ENCODE results near the gene APEH. TPM values are rescaled to one million over a fixed set of nuclear protein-coding genes. Genes with fewer than 3 reads are reported as not detected.

The APEH gene
- total RNA-seq, 1 experiment from 2014 or later, result 215 TPM

- DNase-seq, result peak; percentile 79
- no peaks in the 10 kb centered on the region for H3K9me3 Mint-ChIP-seq
Measured at GRCh38 chr3:49703443-49703927, 29.3 kb downstream of the APEH start.

More at GRCh38 chr3:49703443-49703927, 29.3 kb downstream of the APEH start:
- no peak overlapping the region for H3K4ac ChIP-seq (ENCODE audit: low read depth, low read length)
- Mint-ChIP-seq H3K27me3 (ENCODE audit: low read depth) (no peaks in the 10 kb centered on the region), H3K4me3 (no peak overlapping the region; a peak in 1 of 5 replicates), H3K36me3 (ENCODE audit: insufficient read depth in 1 of 3, low read depth in 3 of 3) (peaks cover 6 to 20% (median 17%) of the 10 kb centered on the region in 3 experiments), H3K4me1 (peaks cover 11 to 21% of the 10 kb centered on the region in 2 experiments), H3K27ac (peak overlapping the region in 1 of 3 experiments; percentile 25; a peak in 4 of 7 replicates)
- no peak overlapping the region for H3K23ac ChIP-seq (ENCODE audit: insufficient read length, low read depth, low read length)
- WGBS (ENCODE audit: extremely low coverage, insufficient read length, low lambda C conversion rate), result no CpG with 5 or more reads among the region's 14 CpGs
- no peaks in the 10 kb centered on the region for H4K20me1 ChIP-seq (ENCODE audit: control insufficient read depth, insufficient read depth, insufficient read length)
- no peaks in the 10 kb centered on the region for H3K9me3 ChIP-seq (ENCODE audit: control insufficient read depth, low read depth, low read length)
- H3K27me3 ChIP-seq (ENCODE audit: insufficient read depth, low read length), result no peaks in the 10 kb centered on the region
- H4K8ac ChIP-seq (replicated peaks; ENCODE audit: insufficient read length, low read depth, low read length), result no peak overlapping the region
- no peak overlapping the region for H3K18ac ChIP-seq (ENCODE audit: insufficient read length, low read depth, low read length)
- no peaks in the 10 kb centered on the region for H3K79me1 ChIP-seq (ENCODE audit: insufficient read depth, low read depth, low read length, poor library complexity, severe bottlenecking)
- no peaks in the 10 kb centered on the region for H3K4me1 ChIP-seq (ENCODE audit: insufficient read depth, low read length)
- H3K14ac ChIP-seq (ENCODE audit: insufficient read depth, low read length), result no peak overlapping the region
- no peak overlapping the region for H3T11ph ChIP-seq (ENCODE audit: low read length)
- H3K9ac ChIP-seq (ENCODE audit: extremely low read depth, insufficient read length, low read length), result no peak overlapping the region
- TF ChIP-seq CTCF (conservative IDR thresholded peaks at IDR 0.05), result peak; percentile 88
- no peak overlapping the region for H2BK12ac ChIP-seq (ENCODE audit: insufficient read length, low read depth, low read length)
- no peak overlapping the region for H2BK20ac ChIP-seq (ENCODE audit: low read depth, low read length, poor library complexity, severe bottlenecking)
- H3K56ac ChIP-seq (ENCODE audit: insufficient read length, low read depth, low read length), result no peak overlapping the region
- no peak overlapping the region for H2BK5ac ChIP-seq (ENCODE audit: insufficient read length, low read length)
- H3K79me2 ChIP-seq (ENCODE audit: insufficient read depth, low read length), result no peaks in the 10 kb centered on the region
- H2BK15ac ChIP-seq (ENCODE audit: low read depth, low read length), result no peak overlapping the region
- H2AFZ ChIP-seq (ENCODE audit: low read length), result no peak overlapping the region
- no peak overlapping the region for H4K91ac ChIP-seq (ENCODE audit: insufficient read length, low read depth, low read length)
- no peak overlapping the region for H4K5ac ChIP-seq (ENCODE audit: insufficient read length, low read depth, low read length)
- no peaks in the 10 kb centered on the region for H3K23me2 ChIP-seq (ENCODE audit: insufficient read length, low read depth, low read length, poor library complexity, severe bottlenecking)
- H2AK5ac ChIP-seq (ENCODE audit: insufficient read length, low read length), result no peak overlapping the region
- no peak overlapping the region for H2BK120ac ChIP-seq (ENCODE audit: low read depth, low read length, poor library complexity, severe bottlenecking)
- no peak overlapping the region for H3K4me2 ChIP-seq (ENCODE audit: insufficient read depth, insufficient read length, low read length)
- H3K27ac ChIP-seq (ENCODE audit: insufficient read length, low read depth, low read length), result no peak overlapping the region
